Activated CD4-positive, CD25-positive, alpha-beta regulatory T cell (primary cell): ENCODE data around the gene SARS1.

Source experiments
- DNase-seq, 4 experiments: peaks; one replicate each; lab custom pipeline; 2025; lab: John Stamatoyannopoulos, UW

The SARS1 gene

GRCh38 chr1:109249654-109250401 lies 36.1 kb downstream of the SARS1 start:
- DNase-seq, result no peak

DNA sequence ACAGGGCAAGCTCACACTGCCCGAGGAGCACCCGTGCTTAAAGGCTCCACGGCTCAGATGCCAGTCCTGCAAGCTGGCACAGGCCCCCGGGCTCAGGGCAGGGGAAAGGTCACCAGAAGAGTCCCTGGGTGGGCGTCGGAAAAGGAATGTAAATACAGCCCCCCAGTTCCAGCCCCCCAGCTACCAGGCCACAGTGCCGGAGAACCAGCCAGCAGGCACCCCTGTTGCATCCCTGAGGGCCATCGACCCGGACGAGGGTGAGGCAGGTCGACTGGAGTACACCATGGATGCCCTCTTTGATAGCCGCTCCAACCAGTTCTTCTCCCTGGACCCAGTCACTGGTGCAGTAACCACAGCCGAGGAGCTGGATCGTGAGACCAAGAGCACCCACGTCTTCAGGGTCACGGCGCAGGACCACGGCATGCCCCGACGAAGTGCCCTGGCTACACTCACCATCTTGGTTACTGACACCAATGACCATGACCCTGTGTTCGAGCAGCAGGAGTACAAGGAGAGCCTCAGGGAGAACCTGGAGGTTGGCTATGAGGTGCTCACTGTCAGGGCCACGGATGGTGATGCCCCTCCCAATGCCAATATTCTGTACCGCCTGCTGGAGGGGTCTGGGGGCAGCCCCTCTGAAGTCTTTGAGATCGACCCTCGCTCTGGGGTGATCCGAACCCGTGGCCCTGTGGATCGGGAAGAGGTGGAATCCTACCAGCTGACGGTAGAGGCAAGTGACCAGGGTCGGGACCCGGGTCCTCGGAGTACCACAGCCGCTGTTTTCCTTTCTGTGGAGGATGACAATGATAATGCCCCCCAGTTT lies 36.9 kb downstream of the SARS1 start:
- DNase-seq, result no peak

- DNase-seq, result no peak
These were observed 37.8 kb downstream of the SARS1 start for GRCh38 chr1:109251277-109252166.

GRCh38 chr1:109252167-109252892 lies 38.6 kb downstream of the SARS1 start:
- no peak for DNase-seq

- no peak for DNase-seq
These were observed 39.4 kb downstream of the SARS1 start for GRCh38 chr1:109252893-109253802.

- no peak for DNase-seq
These were observed 40.3 kb downstream of the SARS1 start for GRCh38 chr1:109253803-109254620.

DNA sequence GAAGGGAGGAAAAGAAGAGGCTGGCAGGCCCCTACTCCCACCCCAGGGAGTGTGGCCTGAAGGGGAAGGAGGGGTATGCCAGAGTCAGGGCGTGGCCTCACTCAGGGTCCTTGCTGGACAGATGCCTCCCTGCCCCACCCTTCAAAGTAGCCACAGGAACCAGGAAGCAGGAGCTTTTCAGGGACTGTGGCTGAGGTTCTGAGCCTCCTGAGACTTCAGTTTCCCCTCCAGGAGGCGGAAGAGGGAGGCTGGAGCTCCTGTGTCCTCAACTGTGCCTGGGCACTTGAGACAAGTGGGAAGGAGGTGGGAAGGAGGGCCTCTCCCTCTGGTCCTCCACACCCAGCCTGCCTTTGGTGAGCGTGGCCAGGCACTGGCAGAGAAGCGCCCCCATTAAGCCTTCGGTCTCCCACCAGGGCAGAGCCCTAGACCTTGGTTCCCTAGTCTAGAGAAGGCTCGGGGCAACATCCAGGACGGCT lies 40.9 kb downstream of the SARS1 start:
- DNase-seq, result no peak

- no peak for DNase-seq
These were observed 41.5 kb downstream of the SARS1 start for GRCh38 chr1:109255097-109255651.

- DNase-seq, result no peak
These were observed 42.0 kb downstream of the SARS1 start for GRCh38 chr1:109255678-109256077.

- DNase-seq, result no peak
These were observed 42.4 kb downstream of the SARS1 start for GRCh38 chr1:109256085-109256484.

DNA sequence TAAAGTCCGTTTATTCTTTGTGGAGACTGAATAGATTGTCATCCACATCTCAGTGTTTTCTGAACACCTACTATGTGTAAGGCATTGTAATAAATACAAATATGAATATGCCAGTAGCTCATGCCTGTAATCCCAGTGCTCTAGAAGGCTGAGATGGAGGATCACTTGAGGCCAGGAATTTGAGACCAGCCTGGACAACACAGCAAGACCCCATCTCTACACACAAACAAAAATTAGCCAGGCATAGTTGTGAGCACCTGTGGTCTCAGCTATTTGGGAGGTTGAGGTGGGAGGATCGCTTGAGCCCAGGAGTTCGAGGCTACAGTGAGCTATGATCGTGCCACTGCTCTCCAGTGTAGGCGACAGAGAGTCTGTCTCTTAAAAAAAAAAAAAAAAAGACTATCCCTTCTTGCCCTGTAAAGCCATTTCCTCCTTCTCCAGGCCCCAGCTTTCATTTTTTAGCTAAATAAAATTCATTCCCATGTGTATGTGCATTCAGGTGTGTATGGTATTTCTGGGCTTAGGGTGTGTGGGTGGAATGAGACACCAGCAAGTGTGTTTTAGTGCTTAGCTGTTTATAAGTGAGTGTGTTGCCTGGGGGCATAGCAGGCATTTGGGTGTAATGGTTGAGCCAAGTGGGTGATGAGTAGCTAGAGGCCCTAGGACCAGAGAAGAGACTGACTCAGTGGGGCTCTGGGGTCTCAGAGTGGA lies 43.4 kb downstream of the SARS1 start:
- DNase-seq, result no peak

- DNase-seq, result no peak
These were observed 44.1 kb downstream of the SARS1 start for GRCh38 chr1:109257682-109258421.

- DNase-seq, result no peak
These were observed 45.1 kb downstream of the SARS1 start for GRCh38 chr1:109258481-109259466.

GRCh38 chr1:109259674-109260557 lies 46.2 kb downstream of the SARS1 start:
- DNase-seq, result no peak

GRCh38 chr1:109261006-109261405 lies 47.3 kb downstream of the SARS1 start:
- no peak for DNase-seq

DNA sequence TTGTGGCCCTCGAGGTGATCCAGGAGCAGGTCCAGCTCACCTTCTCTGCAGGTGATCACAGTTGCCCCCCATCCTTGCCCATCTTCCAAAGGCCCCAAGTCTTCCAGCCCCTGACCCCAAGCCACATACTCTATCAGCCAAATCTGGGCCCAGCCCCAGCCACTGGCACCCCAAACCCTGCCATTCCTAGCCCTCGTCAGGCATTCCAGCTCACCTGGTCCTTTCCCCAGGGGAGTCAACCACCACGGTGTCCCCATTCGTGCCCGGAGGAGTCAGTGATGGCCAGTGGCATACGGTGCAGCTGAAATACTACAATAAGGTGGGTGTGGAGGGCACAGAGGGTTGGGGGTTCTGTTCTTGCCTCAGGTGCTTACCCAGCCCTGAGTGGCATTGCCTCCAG lies 47.9 kb downstream of the SARS1 start:
- DNase-seq, result no peak
